HG02571 (cell line): Measurements from ENCODE around the gene CLBA1.
A peak's percentile ranks its signal among the peaks of the same experiment; 100 is the strongest.
"Not testable (repeated sequence)": the region's sequence is repeated elsewhere in the genome, so short reads cannot be mapped to it uniquely, and the experiment has no call there.

Experiments used
- ATAC-seq: cut with Tn5 transposase; IDR thresholded peaks from one replicate; pipeline ENCODE4 v1.9.1; 2021; ENCODE audit warnings: mild to moderate bottlenecking, moderate library complexity; ENCODE audit not compliant: unreplicated experiment

The CLBA1 gene

DNA sequence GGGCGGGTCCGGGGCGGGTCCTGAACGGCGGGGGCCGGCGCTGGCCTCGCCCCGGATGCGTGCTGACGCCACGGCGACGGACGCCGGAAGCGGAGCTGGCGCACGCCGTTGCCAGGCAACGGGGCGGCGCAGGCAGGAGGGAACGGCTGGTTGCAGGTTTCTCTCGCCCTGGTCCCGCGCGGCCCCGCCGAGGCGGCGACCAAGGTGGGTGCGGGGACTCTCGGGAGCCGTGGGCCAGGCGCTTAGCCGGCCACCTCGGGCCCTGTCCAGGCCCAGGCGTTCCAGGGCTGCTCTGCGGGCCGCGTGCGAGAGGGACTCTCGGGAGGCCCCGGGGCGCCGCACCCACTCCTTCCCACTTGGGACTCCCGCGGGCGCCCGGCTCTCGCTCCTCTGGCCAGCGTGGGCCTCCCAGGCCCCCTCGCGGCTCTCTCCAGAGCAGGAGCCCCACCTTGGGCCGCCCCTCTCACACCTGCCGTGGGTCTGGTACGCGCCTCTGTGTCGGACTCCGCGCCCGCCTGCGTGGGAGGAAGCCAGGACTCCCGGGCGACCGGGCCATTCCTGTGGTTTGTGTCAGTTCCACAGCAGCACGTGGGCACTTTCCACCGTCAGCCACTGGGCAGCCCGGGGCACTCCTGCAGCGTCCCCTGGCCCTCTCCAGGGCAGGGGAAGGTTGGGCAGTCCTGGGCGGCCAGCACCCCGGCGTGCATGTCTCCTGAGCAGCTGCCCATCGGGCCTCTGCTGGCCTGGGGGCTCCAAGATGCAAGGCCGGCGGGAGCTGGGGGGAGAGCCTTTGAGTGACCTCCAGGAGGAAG, at the start of gene CLBA1:
Gene CLBA1 (plus strand): TSS at position 114 of the 812 bp plus-strand sequence. CDS start 644 bp downstream, at position 758.
- peak; percentile 89 for ATAC-seq

GRCh38 chr14:104935955-104936354, 49.6 kb upstream of the CLBA1 start:
- no peak for ATAC-seq

GRCh38 chr14:104936361-104937155, 49.0 kb upstream of the CLBA1 start:
- ATAC-seq, result no peak

- ATAC-seq, result no peak
Measured at GRCh38 chr14:104937161-104937560, 48.4 kb upstream of the CLBA1 start.

GRCh38 chr14:104937694-104938365, 47.8 kb upstream of the CLBA1 start:
- no peak for ATAC-seq

DNA sequence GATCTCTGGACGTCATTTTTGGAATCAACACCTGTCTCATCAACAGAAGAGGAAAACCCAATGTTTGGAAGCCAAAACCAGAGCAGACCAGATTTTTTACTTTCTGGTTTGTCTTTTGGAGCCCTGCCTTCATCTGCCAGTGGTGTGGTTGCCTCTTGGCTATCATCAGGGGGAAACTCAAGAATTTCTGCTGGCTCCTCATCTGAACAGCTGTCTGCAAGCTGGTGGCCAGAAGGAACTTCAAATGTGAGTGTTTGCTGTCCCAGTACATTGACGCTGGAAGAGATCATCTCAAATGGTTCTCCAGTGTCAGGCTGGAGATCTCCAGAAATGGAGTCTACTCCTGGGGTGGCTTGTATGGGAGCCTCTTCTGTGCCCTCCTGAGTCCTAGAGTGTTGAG, 47.2 kb upstream of the CLBA1 start:
- ATAC-seq, result no peak

DNA sequence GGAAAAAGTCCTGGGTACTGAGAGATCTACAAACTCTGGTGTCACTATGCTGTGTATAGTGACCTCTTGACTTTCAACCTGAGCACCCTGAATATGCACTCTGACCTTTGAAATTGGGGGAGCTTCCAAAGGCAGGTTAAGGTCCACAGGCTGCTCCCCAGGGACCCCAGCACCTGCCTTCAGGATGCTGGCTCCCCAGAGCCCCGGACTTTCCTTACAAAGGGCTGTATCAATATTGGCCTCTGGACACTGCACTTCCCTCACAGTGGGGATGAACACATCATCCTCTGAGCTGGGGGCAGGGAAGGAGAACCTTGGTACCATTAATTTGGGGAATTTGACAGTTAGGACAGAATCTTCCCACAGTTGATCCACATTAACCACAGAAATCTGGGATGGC, 46.6 kb upstream of the CLBA1 start:
- no peak for ATAC-seq

- ATAC-seq, result no peak
Measured at GRCh38 chr14:104939666-104940410, 45.8 kb upstream of the CLBA1 start.

DNA sequence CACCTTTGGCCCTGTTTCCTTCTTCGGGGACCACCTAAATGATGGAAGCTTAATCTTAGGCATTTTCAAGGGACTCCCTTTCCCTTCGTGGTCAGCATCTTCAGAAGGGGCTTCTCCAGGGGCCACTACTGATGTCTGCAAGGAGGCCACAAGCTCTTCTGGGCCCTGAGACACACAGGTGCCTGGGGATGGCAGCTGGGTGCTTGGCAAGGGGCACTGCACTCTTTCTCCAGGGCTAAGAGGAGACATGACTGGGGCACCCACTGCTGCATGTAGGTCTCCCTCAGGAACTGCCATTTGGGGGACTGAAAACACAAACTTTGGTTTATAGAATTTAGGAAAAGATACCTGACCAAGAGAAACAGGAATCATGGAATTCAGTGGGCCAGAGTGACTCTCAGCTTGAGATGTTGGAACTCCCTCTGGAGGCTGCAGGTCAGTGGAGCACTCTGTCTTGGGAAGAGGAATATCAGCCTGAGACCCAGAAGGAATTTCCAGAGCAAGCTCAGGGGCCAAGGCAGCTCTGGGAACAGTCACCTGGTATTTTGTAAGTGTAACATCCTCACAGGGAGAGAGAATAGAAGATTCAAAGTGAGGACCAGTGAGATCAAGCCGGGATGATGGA, 45.0 kb upstream of the CLBA1 start:
- ATAC-seq, result no peak

DNA sequence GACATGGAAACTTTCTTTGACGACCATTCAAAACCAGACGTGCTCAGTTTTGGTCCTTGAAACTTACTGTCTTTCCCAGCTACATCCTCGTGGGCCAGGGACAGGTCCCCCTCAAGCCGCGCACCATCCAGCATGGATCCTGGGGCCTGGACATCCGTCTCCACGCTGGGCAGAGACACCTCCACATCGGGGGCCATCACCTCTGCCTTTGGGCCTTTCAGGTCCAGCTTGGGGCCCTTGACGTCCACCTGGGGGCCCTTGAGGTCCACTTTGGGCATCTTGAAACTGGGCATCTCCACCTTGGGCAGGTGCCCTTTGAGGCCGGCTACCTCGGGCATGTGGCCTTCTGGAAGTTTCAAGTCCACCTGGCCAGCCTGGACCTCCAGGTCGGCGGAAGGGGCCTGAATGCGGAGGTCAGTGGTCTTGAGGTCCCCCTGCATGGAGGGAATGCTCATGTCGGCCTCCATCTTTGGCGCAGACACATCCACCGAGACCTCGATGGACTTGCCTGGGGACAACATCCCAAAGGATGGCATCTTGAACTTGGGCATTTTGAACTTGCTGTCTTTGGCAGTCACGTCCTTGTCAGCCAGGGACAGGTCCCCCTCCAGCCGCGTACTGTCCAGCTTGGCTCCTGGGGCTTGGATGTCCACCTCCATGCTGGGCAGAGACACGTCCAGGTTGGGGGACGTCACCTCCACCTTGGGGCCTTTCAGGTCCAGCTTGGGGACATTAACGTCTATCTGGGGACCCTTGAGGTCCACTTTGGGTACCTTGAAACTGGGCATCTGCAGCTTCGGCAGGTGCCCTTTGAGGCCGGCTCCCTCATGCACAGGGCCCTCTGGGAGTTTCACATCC, 43.9 kb upstream of the CLBA1 start:
- no peak for ATAC-seq

DNA sequence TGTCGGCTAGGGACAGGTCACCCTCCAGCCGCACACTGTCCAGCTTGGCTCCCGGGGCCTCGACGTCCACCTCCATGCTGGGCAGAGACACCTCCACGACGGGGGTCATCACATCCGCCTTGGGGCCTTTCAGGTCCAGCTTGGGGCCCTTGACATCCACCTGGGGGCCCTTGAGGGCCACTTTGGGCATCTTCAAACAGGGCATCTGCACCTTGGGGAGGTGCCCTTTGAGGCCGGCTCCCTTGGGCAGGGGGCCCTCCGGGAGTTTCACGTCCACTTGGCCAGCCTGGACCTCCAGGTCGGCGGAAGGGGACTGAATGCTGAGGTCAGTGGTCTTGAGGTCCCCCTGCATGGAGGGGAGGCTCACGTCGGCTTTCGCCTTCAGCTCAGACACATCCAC, 43.0 kb upstream of the CLBA1 start:
- ATAC-seq, result no peak

GRCh38 chr14:104943216-104944015, 42.2 kb upstream of the CLBA1 start:
- not testable (repeated sequence) for ATAC-seq

DNA sequence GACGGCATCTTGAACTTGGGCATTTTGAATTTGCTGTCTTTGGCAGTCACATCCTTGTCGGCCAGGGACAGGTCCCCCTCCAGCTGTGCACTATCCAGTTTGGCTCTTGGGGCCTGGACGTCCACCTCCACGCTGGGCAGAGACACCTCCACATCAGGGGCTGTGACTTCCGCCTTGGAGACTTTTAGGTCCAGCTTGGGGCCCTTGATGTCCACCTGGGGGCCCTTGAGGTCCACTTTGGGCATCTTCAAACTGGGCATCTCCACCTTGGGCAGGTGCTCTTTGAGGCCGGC, 41.6 kb upstream of the CLBA1 start:
- ATAC-seq, result not testable (repeated sequence)

DNA sequence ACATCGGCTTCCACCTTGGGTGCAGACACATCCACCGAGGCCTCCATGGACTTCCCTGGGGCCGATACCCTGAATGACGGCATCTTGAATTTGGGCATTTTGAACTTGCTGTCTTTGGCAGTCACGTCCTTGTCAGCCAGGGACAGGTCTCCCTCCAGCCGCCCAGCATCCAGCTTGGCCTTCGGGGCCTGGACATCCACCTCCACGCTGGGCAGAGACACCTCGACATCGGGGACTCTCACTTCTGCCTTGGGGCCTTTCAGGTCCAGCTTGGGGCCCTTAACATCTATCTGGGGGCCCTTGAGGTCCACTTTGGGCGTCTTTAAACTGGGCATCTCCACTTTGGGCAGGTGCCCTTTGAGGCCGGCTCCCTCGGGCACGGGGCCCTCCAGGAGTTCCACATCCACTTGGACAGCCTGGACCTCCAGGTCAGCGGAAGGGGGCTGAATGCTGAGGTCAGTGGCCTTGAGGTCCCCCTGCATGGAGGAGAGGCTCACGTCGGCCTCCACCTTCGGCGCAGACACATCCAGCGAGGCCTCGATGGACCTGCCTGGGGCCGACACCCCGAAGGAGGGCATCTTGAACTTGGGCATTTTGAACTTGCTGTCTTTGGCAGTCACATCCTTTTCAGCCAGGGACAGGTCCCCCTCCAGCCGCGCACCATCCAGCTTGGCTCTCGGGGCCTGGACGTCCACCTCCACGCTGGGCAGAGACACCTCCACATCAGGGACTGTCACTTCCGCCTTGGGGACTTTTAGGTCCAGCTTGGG, 41.0 kb upstream of the CLBA1 start:
- not testable (repeated sequence) for ATAC-seq

GRCh38 chr14:104945266-104945665, 40.3 kb upstream of the CLBA1 start:
- not testable (repeated sequence) for ATAC-seq

DNA sequence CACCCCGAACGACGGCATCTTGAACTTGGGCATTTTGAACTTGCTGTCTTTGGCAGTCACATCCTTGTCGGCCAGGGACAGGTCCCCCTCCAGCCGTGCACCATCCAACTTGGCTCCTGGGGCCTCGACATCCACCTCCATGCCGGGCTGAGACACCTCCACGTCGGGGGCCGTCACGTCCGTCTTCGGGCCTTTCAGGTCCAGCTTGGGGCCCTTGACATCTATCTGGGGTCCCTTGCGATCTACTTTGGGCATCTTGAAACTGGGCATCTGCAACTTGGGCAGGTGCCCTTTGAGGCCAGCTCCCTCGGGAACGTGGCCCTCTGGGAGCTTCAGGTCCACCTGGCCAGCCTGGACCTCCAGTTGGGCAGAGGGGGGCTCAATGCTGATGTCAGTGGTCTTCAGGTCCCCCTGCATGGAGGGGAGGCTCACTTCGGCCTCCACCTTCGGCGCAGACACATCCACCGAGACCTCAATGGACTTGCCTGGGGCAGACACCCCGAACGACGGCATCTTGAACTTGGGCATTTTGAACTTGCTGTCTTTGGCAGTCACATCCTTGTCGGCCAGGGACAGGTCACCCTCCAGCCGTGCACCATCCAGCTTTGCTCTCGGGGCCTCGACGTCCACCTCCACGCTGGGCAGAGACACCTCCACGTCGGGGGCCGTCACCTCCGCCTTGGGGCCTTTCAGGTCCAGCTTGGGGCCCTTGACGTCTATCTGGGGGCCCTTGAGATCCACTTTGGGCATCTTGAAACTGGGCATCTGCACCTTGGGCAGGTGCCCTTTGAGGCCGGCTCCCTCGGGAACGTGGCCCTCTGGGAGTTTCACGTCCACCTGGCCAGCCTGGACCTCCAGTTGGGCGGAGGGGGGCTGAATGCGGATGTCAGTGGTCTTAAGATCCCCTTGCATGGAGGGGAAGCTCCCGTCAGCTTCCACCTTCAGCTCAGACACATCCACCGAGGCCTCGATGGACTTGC, 39.3 kb upstream of the CLBA1 start:
- not testable (repeated sequence) for ATAC-seq

- not testable (repeated sequence) for ATAC-seq
Measured at GRCh38 chr14:104947201-104947600, 38.4 kb upstream of the CLBA1 start.
